ENCODE measurements around the gene SPPL3. TPM values are rescaled to one million over a fixed set of nuclear protein-coding genes. Genes with fewer than 3 reads are reported as not detected.

Gene SPPL3, protein sequence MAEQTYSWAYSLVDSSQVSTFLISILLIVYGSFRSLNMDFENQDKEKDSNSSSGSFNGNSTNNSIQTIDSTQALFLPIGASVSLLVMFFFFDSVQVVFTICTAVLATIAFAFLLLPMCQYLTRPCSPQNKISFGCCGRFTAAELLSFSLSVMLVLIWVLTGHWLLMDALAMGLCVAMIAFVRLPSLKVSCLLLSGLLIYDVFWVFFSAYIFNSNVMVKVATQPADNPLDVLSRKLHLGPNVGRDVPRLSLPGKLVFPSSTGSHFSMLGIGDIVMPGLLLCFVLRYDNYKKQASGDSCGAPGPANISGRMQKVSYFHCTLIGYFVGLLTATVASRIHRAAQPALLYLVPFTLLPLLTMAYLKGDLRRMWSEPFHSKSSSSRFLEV
- 14.9 and 20.9 TPM in 2 replicates for total RNA-seq

DNA sequence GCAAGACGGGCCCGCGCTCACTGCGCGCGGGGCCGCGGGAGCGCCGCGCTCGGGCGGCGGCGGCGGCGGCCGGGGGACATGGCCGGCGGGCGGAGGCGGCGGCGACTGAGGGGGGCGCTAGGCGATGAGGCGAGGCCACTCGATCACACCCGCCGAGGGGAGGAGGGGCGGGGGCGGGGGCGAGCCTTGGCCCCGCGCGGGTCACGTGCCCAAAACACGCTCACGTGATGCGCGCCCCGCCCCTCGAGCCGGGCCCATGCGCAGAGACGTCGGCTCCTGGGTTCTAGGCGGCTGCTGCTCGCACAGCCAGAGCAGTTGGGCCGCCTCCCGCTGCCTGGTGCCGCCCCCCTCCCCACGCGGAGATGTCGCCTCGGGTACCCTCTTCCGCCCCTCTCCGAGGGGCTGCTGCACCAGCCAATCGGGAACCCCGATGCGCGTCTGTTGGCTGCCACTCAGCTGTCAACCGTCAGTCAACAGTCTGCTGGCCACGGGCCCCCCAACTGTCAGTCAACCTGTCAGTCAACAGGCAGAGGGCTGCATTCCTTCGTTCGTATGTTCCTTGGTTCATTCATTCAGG is at the start of gene SPPL3:
Gene SPPL3 (minus strand): TSS at position 162 of the 577 bp plus-strand sequence. CDS start 491 bp downstream, outside the sequence.

DNA sequence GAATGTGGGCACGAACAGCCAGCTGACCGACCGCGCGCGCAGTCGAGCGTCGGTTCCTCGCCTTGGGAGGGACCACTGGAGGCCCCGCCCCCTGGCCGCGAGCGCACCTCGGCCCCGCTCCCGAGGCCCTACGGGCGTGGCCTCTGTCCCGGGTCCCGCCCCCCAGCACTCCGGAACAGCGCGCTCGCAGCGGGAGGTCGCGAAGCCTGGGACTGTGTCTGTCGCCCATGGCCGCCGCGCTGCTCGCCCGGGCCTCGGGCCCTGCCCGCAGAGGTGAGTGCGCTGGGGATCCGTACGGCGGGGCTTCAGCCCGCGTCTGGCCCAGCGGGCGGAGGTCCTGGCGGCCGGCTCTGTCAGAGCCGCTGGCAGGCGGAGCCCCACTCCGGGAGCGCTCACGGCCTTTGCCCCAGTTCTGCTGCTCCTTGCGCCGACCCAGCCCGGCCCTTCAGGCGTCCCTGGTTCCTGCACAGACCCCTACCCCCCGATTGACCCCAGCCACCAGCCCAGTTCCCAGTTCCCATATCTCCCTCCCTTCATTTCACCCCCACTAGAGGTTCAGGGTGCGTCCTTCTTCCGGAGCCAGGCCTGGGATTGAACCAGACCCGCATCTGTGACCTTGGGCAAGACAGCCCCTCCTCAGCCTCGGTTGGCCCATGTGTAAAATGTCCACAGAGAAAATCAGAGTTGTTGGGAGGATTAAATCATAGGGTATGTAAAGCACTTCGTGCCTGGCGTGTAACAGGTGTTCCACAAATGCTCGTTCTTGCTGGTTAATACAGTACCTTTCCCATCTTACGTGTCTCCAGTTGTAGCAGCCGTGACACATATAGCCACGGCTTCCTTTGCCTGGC is 178.3 kb downstream of the SPPL3 start, which contains the start of gene ACADS:
Gene ACADS (plus strand): TSS at position 168 of the 851 bp plus-strand sequence. CDS start 60 bp downstream, at position 228.

Other genes with a start within 250 kb of the SPPL3 start
- gene MLEC, start 217.2 kb downstream of the SPPL3 start, total RNA-seq: 53.7 and 55.9 TPM in 2 replicates
- gene UNC119B, start 193.9 kb downstream of the SPPL3 start, total RNA-seq: 16.2 and 19.5 TPM in 2 replicates
- gene ACADS, start 178.5 kb downstream of the SPPL3 start, total RNA-seq: 7.3 and 7.5 TPM in 2 replicates
- gene HNF1A, start 74.2 kb upstream of the SPPL3 start, total RNA-seq: not detected in 2 replicates
- gene C12orf43, start 112.1 kb upstream of the SPPL3 start, total RNA-seq: 9.3 and 10.6 TPM in 2 replicates
- 0.49 and 0.51 TPM in 2 replicates for gene OASL, start 134.9 kb upstream of the SPPL3 start, total RNA-seq
- 0.05 and 0.56 TPM in 2 replicates for gene P2RX7, start 228.5 kb upstream of the SPPL3 start, total RNA-seq

Measured in airway epithelial cell (primary cell).